GM06990 (cell line): Measurements from ENCODE around the gene XDH.

Experiments
- DNase-seq: peaks from one replicate; pipeline ENCODE4 v3.0.0-alpha.2; 2011; ENCODE audit not compliant: insufficient read length; ENCODE audit errors: extremely low read depth
- H3K27me3 ChIP-seq: replicated peaks from 2 replicates; pipeline ENCODE4 v1.6.0; 2011; ENCODE audit warnings: low read length; ENCODE audit not compliant: control insufficient read depth, insufficient read depth
- H3K36me3 ChIP-seq: 2 replicates; pipeline ENCODE4 v1.5.1; 2011; ENCODE audit warnings: low read length; ENCODE audit not compliant: control insufficient read depth, insufficient read depth
- H3K4me3 ChIP-seq: replicated peaks from 2 replicates; pipeline ENCODE4 v1.5.1; 2011; ENCODE audit warnings: low read depth, mild to moderate bottlenecking, control low read depth, low read length
- CTCF ChIP-seq: IDR thresholded peaks from 2 replicates; pipeline ENCODE4 v1.5.1; 2011; ENCODE audit warnings: low read length, control low read depth, mild to moderate bottlenecking, inconsistent platforms; ENCODE audit not compliant: insufficient read depth, poor library complexity, severe bottlenecking

Gene XDH

GRCh38 chr2:31383471-31384153 lies 30.9 kb downstream of the XDH start:
- no peak overlapping the region for H3K4me3 ChIP-seq
- H3K36me3 ChIP-seq: no peaks in the 10 kb centered on the region
- H3K27me3 ChIP-seq: peaks cover 1% of the 10 kb centered on the region
- no peak for DNase-seq
- no peak for TF ChIP-seq CTCF

- H3K4me3 ChIP-seq: no peak overlapping the region
- peaks cover 1% of the 10 kb centered on the region; the same call in 1 of the 2 replicates for H3K27me3 ChIP-seq
- TF ChIP-seq CTCF: no peak
- DNase-seq: no peak
- no peaks in the 10 kb centered on the region for H3K36me3 ChIP-seq
These were observed 32.0 kb downstream of the XDH start for GRCh38 chr2:31382452-31383120.

- no peak for TF ChIP-seq CTCF
- no peak overlapping the region for H3K4me3 ChIP-seq
- no peaks in the 10 kb centered on the region for H3K36me3 ChIP-seq
- DNase-seq: no peak
- H3K27me3 ChIP-seq: peaks cover 1% of the 10 kb centered on the region; the same call in 1 of the 2 replicates
These were observed 32.9 kb downstream of the XDH start for GRCh38 chr2:31381601-31382000.

GRCh38 chr2:31380243-31380642 lies 34.3 kb downstream of the XDH start:
- no peak for DNase-seq
- no peak for TF ChIP-seq CTCF
- H3K27me3 ChIP-seq: peaks cover 1% of the 10 kb centered on the region; the same call in 1 of the 2 replicates
- no peaks in the 10 kb centered on the region for H3K36me3 ChIP-seq
- H3K4me3 ChIP-seq: no peak overlapping the region

- DNase-seq: no peak
- TF ChIP-seq CTCF: no peak
- peaks cover 1% of the 10 kb centered on the region; the same call in 1 of the 2 replicates for H3K27me3 ChIP-seq
- no peak overlapping the region for H3K4me3 ChIP-seq
- no peaks in the 10 kb centered on the region for H3K36me3 ChIP-seq
These were observed 34.8 kb downstream of the XDH start for GRCh38 chr2:31379747-31380146.
